Measurements from ENCODE around the gene NRP1. TPM values are rescaled to one million over a fixed set of nuclear protein-coding genes. Genes with fewer than 3 reads are reported as not detected.

The NRP1 gene
- total RNA-seq, 4 donors from 2014 or later, result 8.2 to 24.6 (median 18.7) TPM

- intact Hi-C loops (cut with DNase I; ENCODE audit: low total_unique reads), result no loop called here
- H3K4me3 ChIP-seq (ENCODE audit: low read depth, poor library complexity, severe bottlenecking), result no peak overlapping the region
- DNase-seq (ENCODE audit: low spot score in 2 of 2), result no peak
- TF ChIP-seq, protein P1, sequence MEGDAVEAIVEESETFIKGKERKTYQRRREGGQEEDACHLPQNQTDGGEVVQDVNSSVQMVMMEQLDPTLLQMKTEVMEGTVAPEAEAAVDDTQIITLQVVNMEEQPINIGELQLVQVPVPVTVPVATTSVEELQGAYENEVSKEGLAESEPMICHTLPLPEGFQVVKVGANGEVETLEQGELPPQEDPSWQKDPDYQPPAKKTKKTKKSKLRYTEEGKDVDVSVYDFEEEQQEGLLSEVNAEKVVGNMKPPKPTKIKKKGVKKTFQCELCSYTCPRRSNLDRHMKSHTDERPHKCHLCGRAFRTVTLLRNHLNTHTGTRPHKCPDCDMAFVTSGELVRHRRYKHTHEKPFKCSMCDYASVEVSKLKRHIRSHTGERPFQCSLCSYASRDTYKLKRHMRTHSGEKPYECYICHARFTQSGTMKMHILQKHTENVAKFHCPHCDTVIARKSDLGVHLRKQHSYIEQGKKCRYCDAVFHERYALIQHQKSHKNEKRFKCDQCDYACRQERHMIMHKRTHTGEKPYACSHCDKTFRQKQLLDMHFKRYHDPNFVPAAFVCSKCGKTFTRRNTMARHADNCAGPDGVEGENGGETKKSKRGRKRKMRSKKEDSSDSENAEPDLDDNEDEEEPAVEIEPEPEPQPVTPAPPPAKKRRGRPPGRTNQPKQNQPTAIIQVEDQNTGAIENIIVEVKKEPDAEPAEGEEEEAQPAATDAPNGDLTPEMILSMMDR (IDR thresholded peaks at IDR 0.05), result no peak
- TF ChIP-seq POLR2A (IDR thresholded peaks at IDR 0.05), result no peak
- 59 to 60% methylated on average over 4 of the region's 4 CpGs for WGBS, 2 donors
Observed at GRCh38 chr10:33376976-33377657, 42.6 kb upstream of the NRP1 start.

DNA sequence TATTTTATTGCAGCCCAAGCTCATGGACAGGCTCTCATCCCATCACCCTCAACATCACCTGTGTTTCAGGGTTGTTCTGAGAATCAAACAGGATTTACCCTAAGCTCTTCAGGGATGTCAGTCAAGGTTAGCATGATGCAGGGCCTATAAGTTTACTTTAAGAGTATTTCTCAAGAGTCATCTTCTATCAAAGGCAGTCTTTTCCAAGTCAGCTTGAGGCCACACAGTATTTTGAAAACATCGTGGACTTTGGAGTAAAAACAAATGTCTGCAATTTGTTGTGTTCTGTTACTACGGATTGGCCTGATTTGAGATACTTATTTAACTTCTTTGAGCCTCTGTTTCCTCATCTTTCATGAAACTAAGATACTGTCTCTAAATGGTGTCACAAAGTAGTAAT is 42.0 kb upstream of the NRP1 start:
- H3K4me3 ChIP-seq (ENCODE audit: low read depth, poor library complexity, severe bottlenecking), result no peak overlapping the region
- WGBS, 2 donors, result 83 to 97% methylated on average over 2 of the region's 2 CpGs
- TF ChIP-seq, protein P1 (IDR thresholded peaks at IDR 0.05), result no peak
- no peak for TF ChIP-seq POLR2A (IDR thresholded peaks at IDR 0.05)
- intact Hi-C loops (cut with DNase I; ENCODE audit: low total_unique reads), result no loop called here
- DNase-seq (ENCODE audit: low spot score in 2 of 2), result no peak

- 90 to 98% methylated on average over 2 of the region's 2 CpGs for WGBS, 2 donors
- TF ChIP-seq POLR2A (IDR thresholded peaks at IDR 0.05), result no peak
- TF ChIP-seq, protein P1 (IDR thresholded peaks at IDR 0.05), result no peak
Observed at GRCh38 chr10:33373263-33373662, 38.8 kb upstream of the NRP1 start.

DNA sequence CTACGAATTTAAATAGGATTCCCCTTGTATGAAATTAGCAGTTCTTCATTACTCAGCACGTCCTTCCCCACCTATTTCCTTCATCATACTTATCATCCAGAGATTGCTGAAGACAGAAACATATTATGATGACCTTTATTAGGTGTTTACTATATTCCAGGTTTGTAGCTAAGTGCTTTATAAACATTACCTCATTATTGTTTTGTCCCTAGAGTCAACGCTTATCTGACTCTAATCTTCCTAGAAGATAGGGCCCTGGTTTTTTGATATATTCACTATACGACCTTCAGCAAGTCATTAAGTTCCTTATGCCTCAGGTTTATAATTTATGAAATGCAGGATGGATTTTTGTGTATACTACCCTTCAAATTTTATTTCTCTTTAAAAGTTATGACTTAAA is 36.8 kb upstream of the NRP1 start:
- TF ChIP-seq, protein P1 (IDR thresholded peaks at IDR 0.05), result no peak
- no peak for TF ChIP-seq POLR2A (IDR thresholded peaks at IDR 0.05)
- no peak overlapping the region for H3K4me3 ChIP-seq (ENCODE audit: low read depth, poor library complexity, severe bottlenecking)
- no peak for DNase-seq (ENCODE audit: low spot score in 2 of 2)
- intact Hi-C loops (cut with DNase I; ENCODE audit: low total_unique reads), result no loop called here
- WGBS, 2 donors, result 85 to 88% methylated on average over 4 of the region's 4 CpGs

More at GRCh38 chr10:33373263-33373662, 38.8 kb upstream of the NRP1 start:
- no peak for DNase-seq (ENCODE audit: low spot score in 2 of 2)
- intact Hi-C loops (cut with DNase I; ENCODE audit: low total_unique reads), result no loop called here
- no peak overlapping the region for H3K4me3 ChIP-seq (ENCODE audit: low read depth, poor library complexity, severe bottlenecking)

DNA sequence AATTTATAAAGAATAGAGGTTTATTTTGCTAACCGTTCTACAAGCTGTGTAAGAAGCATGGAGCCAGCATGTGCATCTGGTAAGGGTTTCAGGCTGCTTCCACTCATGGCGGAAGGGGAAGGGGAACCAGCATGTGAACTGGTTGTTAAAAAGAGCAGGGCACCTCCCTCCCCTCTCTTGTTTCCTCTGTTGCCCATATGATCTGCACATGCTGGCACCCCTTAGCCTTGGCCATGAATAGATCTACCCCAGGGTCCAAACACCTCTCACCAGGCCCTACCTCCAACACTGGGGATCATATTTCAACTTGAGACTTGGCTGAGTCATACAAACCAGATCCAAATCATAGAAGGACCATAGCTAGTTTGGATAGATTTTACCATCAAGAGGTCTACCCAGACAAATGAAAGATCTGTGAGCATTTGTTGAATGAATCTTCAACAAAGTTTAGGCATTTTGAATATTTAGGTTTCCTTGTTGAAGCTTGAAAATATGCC is 36.0 kb upstream of the NRP1 start:
- no peak overlapping the region for H3K4me3 ChIP-seq (ENCODE audit: low read depth, poor library complexity, severe bottlenecking)
- WGBS, 2 donors, result 89 to 91% methylated on average over 2 of the region's 2 CpGs
- TF ChIP-seq POLR2A (IDR thresholded peaks at IDR 0.05), result no peak
- TF ChIP-seq, protein P1 (IDR thresholded peaks at IDR 0.05), result no peak
- DNase-seq (ENCODE audit: low spot score in 2 of 2), result no peak
- intact Hi-C loops (cut with DNase I; ENCODE audit: low total_unique reads), result no loop called here

GRCh38 chr10:33368086-33368485 is 33.6 kb upstream of the NRP1 start:
- TF ChIP-seq, protein P1 (IDR thresholded peaks at IDR 0.05), result no peak
- no peak for TF ChIP-seq POLR2A (IDR thresholded peaks at IDR 0.05)
- no peak for DNase-seq (ENCODE audit: low spot score in 2 of 2)
- WGBS, 2 donors, result 91 to 95% methylated on average over 4 of the region's 4 CpGs
- H3K4me3 ChIP-seq (ENCODE audit: low read depth, poor library complexity, severe bottlenecking), result no peak overlapping the region
- intact Hi-C loops (cut with DNase I; ENCODE audit: low total_unique reads), result no loop called here

Measured in lower leg skin (tissue), 4 donors.